ENCODE data around the gene ATAD2B.

The ATAD2B gene

DNA sequence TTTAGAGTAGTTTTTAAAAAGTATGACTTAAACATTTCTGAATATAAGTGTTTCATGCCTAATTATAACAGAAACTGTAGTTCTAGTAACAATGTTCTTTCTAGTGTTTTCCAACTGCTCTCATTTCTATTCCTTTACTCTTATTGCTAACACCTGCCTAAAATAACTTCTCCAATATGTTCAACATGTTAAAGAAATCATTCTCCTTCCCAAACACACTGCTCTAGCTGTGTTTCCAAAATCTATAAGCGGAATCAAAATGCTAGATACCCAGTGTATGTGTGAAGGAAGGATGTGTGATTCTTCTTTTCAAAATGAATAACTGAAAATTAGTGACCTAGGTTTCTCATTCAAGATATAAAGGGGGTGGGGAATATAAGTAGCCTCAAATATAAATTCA is 89.1 kb downstream of the ATAD2B start:
- DNase-seq (ENCODE audit: low read depth), result no peak

DNA sequence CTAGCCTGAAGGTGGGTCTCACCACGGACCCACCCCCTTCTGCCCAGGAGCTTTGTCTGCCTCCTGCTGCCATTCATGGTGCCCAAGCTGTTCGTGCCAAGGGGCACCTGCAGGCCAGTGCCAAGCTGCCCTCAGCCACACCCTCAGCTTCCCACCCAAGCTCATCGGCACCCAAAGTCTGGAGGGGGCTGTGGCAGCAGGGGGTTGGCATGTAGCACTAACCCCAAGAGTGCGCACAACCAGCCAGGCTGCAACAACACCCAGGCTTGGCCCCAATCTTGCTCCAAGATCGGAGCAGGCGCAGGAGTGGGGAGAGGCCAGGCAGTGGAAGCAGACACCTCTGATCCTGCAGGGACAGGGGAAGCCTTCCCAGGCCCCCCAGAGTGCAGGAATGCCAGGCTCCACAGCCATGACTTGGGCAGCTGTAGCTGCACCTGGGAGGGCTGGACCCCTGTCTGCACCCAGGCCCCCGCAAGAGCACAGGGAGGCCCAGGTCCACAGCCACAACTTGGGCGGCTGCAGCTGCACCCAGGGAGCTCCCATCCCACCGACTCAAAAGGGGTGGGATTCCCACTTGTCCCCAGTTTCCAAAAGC is 89.9 kb downstream of the ATAD2B start:
- no peak for DNase-seq (ENCODE audit: low read depth)

DNA sequence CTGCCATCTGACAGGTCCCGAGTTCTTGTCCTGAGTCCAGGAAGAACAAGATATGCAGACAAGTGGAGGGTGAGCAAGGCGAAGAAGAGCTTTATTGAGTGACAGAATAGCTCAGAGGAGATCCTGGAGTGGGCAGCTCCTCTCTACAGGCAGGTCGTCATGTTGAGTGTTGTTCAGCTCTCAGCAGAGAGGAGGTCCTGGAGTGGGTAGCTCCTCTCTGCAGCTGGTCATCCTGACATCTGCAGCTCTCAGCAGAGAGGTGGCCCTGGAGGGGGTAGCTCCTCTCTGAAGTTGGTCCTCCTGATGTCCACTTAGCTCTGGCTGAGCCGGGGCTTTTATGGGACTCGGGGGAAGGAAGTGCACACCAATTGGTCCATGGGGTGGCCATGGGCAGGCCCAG is 90.4 kb downstream of the ATAD2B start:
- no peak for DNase-seq (ENCODE audit: low read depth)

DNA sequence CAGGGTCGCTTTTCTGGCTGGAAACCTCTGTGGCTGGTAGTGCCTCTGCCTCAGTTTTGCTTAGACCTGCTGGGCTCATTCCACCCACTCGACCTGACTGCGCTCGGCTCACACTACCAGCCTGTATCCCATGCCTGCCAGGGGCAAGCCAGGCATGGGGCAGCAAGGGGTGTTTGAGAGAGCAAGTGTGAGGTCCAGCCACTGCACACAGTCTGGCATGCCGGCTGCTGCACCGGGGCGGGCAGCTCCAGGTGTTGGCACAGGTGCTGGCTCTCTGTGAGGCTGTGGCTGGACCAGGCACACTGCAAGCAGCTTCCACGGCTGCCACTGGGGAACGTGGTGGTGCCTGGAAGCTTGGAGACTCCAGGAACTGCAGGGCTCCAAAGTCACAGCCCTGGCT is 90.9 kb downstream of the ATAD2B start:
- DNase-seq (ENCODE audit: low read depth), result no peak

DNA sequence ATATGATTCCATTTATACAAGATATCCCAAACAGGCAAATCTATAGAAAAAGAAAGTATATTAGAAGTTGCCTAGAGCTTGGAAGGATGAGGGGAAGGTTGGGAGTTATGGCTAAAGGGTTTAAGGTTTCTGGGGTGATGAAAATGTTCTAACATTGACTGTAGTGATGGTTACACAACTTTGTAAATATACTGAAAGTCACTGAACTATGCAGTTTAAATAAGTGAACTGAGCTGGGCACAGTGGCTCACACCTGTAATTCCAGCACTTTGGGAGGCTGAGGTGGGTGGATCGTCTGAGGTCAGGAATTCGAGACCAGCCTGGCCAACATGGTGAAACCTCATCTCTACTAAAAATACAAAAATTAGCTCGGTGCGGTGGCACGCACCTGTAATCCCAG is 91.5 kb downstream of the ATAD2B start:
- DNase-seq (ENCODE audit: low read depth), result no peak

DNA sequence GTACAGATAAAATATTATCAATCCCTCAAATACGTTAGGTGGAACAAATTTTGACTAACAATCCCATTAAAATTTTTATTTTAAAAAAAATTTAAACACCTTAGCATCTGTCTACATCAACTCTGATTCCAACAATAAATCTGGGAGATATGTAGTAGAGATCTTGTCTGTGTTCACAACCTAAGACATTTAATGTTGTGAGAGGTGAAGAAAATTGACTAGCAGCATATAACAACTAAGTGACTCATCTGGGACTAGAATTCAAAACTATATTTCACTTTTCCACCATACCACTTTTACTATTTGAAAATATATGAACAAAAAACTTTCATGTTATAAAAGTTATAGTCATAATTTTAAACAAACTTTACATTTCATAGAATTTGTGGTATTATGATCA is 97.9 kb downstream of the ATAD2B start:
- DNase-seq (ENCODE audit: low read depth), result no peak

DNA sequence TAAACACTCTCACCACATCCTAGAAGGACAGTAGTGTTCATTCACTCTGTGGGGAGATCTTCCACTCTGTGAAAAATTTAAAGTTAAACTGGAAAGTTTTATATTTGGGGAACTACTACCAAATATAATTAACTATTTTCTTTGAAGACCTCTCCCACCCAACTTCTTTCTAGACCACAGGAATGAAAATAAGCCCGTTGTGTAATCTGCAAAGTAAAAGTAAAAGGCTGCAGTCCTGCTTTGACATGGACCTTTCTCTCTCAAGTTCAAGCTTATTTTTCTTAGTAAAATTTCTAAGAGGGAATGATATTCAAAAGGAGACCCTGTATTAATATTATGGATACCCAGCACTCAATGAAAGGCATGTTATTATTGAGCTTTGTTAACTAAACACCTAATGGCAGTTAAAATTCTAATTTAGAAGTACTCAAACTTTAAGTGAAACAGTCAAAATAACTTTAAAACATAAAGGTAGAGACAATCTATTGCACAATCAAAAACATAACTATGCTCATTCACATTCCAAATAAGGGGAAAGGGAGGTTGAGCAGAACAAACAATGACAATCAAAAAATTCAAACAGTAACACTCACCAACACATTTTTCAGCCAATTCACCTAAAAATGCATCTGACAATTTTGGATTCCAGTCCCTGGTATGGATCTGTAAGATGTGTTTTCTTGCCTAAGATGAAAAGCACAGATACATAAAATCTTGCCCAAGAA is 98.5 kb downstream of the ATAD2B start:
- no peak for DNase-seq (ENCODE audit: low read depth)

DNA sequence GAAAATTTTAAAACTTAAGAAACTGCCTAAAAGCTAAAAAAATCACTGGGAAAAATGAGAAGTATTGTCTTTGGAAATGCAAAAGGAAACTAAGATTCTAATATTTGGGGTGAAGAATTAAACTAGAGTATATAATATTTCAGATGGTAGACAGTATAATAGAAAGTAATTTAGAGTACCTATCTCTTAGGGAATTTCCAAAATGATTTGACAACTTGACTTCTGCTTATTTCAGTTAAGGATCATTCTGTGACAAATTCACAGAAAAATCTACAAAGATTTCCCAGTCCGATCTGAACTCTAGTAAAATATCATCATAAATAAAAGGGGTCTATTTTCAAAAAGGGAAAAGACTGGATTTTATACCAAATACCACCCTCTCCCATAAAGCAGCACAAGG is 99.6 kb downstream of the ATAD2B start:
- no peak for DNase-seq (ENCODE audit: low read depth)

DNA sequence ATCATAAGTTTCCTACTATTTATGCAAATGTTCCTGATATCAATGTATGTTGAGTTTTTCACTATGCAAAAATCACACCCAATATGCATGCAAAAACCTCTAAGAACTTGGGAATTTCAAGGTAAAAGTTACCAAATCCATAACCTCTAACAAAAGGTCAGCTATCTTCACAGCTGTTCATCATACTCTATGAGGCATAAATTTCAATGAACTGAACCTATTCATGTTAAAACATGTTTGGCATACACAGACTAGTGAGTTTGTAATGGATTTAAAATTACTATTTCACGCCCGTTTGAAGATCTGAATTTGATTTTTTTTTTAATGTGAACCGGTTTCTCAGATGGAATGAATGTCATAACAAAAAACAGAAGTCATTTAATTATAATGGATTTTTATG is 100.2 kb downstream of the ATAD2B start:
- DNase-seq (ENCODE audit: low read depth), result no peak

DNA sequence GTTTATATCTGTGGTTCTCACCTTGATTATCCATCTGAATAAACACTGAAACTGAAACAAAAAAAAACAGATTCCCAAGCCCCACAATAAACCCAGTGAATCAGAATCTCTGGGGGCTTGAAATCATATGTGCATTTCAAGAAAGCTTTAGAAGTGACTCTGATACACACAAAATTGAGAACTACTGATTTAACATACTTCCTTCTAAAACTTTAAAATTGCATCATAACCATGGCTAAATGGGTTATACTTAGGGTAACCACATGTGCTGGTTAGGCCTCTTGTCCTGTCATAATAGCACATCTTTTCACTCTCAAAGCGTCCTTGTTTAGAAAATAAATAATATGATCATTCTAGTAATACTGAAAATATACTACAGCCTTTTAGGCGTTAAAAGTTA is 100.9 kb downstream of the ATAD2B start:
- DNase-seq (ENCODE audit: low read depth), result no peak

DNA sequence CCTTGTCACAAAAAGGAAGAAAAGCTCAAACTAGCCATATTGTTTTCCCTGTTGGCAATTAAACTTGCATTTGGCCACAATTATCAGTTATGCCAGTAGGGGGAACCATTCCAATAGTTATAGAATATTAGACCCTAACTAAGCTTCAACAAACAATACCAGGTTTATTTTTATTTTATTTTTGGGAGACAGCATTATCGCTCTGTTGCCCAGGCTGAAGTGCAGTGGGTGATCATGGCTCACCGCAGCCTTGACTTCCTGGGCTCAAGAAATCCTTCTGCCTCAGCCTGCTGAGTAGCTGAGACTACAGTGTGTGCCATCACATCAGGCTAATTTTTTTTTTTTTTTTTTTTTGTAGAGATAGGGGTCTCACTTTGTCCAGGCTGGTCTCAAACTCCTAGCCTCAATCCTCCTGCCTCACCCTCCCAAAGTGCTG is 102.1 kb downstream of the ATAD2B start:
- DNase-seq (ENCODE audit: low read depth), result no peak

DNA sequence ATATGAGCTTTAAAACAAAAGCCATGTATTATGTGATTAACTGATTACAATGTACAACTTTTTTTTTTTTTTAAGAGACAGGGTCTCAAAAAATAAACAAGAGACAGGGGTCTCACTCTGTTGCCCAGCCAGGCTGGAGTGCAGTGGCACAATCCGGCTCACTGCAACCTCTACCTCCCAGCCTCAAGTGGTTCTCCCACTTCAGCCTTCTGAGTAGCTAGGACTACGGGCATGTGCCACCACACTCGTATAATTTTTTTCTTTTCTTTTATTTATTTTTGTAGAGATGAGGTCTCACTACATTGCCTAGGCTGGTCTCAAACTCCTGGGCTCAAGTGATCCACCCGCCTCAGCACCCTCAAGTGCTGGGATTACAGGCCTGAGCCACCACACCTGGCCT is 103.1 kb downstream of the ATAD2B start:
- no peak for DNase-seq (ENCODE audit: low read depth)

DNA sequence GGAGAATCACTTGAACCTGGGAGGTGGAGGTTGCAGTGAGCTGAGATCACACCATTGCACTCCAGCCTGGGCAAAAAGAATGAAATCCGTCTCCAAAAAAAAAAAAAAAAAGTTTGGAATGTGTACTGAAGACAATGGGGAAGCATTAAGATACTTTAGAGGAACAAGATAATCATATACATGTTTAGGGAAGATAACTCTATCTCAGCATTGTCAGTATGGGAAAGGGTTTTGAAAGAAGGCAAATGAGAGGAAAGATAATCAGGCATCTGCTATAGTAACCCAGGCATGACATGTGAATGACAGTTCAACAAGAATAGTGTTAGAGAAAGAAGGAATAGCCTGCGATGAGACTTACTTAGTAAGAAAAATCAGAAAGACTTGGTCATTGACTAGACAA is 112.0 kb downstream of the ATAD2B start:
- no peak for DNase-seq (ENCODE audit: low read depth)

DNA sequence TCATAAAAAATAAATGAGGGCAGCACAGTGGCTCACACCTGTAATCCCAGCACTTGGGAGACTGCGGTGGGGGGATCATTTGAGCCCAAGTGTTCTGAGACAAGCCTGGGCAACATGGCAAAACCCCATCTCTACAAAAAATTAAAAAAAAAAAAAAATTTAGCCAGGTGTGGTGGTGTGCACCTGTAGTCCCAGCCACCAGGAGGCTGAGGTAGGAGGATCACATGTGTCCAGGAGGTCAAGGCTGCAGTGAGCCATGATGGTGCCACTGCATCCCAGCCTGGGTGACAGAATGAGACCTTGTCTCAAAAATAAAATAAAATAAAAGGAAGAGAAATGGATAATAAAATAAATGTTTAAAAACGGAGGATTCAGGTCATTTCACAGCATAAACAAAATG is 113.5 kb downstream of the ATAD2B start:
- DNase-seq (ENCODE audit: low read depth), result no peak

DNA sequence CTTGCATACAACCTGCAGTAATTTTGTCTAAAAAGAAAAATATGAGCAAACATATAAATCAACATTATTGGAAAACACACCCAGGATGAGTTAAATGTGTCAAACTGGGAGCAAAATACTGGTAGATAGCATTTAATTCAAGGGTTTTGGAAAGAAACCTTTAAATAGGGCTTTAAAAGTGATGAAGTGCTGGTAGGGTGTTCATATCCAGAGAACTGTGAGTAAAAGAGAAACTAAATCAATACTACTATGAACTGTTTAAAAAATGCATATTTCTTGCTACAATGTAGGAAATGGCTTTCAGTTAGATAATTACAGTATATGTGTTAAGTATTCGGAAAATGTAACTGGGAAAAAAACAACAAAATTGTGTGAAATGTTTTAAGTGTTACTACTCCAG is 117.8 kb downstream of the ATAD2B start:
- no peak for DNase-seq (ENCODE audit: low read depth)

DNA sequence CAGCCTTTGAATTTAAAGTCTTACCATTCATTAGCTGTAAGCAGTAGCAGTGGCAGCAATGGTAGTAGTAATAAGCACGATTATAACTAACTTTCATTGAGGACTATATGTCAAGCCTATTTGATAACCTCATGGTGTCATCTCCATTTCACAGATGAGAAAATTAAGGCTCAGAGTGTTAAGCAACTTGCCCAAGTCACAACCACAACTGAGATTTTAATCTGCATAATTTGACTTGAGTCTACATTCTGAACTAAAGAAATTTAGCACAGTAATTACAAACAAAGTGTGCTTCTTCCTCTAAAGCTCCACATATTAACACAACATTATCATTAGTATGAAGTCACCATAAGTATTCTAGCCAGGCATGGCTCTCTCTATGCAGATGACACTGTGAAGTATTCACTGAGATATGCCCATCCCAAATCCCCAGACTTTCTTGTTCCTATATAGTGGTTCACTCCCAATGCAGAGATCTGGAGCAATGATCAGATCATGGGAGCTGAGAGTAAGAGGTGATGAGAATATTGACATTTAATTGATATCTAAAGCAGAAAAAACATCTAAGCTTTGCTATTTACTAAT is 120.2 kb downstream of the ATAD2B start:
- no peak for DNase-seq (ENCODE audit: low read depth)

DNA sequence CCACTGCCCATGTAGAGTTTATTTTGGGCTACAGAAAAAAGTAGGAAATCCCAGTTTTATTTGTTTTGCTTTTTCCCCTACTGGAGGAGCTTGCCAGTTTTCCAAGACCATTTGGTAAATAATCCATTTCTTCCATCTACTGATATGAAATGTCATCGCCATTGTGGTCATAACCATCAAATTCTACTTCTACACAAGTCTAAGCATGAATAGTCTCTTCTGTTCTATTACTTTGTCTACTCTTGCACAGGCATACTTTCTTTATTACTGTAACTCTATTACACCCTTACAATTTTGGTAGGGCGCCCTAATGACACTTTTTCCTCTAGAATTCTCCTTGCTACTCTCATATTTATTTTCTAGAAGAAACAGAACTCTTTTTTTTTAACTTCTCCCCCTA is 120.7 kb downstream of the ATAD2B start:
- no peak for DNase-seq (ENCODE audit: low read depth)

DNA sequence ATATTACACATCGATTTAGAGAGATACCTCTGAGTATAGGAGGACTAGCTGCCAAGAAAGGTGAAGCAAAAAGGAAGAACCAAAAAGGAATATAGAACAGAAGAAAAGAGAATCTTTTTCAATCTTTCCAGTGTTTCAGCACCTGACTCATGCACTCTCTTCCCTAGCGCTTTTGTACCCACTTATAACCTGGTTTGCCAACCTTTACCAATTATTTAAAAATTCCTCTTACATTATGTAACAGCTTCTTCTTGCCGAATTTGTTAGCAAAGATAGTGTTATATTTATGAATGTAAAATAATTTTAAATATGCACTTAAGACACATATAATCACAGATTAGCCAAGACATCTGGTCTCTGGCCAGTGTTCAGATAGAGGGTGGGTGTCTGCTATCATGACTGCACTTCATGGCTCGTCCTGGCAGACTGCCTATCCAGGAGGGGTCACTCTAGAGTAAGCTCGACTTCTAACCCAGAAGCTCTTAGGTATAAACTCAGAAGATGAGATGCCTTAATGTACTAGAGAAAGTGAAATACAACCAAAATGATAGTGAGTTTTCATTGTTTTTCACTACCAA is 122.9 kb downstream of the ATAD2B start:
- no peak for DNase-seq (ENCODE audit: low read depth)

DNA sequence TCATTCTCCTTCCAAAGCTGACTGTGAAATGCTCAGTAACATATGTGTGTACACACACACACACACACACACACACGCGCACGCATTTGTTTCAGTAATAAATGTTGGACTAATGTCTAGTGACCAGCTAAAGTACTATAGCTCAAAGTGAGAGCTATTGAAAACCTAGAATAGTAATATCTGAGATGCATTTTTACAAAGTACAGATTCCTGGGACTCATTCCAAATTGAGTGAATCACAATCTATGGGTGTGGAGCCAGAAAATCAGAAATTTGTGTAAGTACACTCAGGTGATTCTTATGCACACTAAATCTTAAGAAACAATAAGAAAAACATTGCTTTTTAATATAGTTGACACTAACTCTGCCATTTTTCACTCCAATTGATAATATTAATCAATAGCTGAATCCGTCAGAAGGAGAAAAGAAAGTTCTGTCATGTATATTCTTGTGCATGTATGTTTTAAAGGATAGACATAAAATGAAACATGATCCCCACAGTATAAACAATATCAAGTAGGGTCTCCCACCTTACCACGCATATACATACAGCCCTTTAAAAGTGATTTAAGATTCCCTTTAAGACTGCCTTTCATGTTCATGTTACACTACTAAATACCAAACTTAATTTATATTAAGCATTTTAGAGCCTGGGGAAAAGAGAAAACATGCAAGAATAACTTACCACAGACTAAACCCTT is 123.5 kb downstream of the ATAD2B start:
- DNase-seq (ENCODE audit: low read depth), result no peak

DNA sequence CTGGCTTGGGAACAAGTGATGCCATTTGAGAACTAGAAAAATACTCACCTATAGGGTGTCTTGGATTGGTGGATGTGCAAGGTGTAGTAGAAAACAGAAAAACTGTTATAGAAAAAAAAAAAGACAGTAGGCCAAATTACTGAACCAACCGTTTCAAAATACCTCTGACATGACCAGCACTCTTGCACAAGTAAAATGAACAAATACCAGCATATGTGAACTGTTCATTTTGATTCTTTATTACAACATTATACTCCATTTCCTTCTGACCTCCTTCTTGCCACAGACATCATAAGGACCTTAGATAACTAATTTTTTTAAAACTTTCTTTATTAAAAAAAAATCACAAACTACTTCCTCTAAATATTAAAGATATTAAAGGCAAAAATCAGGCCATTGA is 125.5 kb downstream of the ATAD2B start:
- DNase-seq (ENCODE audit: low read depth), result no peak

DNA sequence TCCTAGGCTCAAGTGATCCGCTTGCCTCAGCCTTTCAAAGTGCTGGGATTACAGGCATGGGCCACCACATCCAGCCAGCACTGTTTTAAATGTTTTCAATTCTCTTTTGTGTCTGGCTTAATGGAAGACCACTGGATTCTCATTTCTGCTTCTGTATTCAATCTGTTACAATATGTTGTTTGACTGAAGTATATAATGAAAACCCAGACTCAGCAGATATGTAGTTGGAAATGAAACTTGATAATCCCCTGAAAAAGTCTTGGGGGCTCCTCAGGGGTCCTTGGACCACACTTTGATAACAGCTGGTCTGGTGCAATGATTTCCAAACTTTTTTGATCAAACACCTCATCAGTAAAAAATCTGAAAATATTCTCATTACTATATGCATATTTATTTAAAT is 132.7 kb downstream of the ATAD2B start:
- no peak for DNase-seq (ENCODE audit: low read depth)

DNA sequence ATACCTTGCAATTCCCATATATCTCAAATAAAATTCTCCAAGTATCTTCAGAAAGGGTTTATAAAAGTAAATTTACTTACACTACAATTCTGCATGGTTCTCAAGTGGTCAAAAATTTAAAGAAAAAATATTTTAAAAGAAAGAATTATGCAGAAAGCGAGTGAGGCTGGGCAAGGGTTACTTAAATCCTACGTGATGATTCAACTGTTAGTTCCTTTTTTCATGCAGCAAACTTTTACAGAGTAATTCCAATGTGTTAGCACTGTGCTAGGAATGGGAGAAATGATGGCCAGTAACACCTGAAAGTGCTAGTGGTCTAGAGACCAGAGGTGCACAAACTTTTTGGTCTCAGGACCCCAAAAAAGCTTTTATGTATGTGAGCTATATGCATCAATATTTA is 133.4 kb downstream of the ATAD2B start:
- no peak for DNase-seq (ENCODE audit: low read depth)

DNA sequence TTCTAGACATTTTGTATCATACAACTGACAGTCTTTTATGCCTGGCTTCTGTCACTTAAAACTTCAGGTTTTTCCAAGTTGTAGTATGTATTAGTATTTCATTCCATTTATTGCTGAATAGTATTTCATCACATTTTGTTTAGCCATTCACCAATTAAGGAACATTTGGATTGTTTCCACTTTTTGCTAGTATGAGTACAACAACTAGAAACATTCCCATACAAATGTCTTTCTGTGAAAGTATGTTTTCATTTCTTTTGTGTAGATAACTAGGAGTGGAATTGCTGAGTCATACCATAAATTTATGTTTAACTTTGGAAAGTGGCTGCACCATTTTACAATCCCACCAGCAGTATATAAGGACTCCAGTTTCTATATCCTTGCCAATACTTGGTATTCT is 135.9 kb downstream of the ATAD2B start:
- DNase-seq (ENCODE audit: low read depth), result no peak

All from activated gamma-delta T cell treated with anti-CD3 and anti-CD28 coated beads, Interleukin-2, amount 50 U/mL, for 16 hours (primary cell).